GM19239 (cell line): ENCODE data around the gene RAD51AP1.
A peak's percentile ranks its signal among the peaks of the same experiment; 100 is the strongest.

Source experiments
- DNase-seq: peaks from one replicate; pipeline ENCODE4 v3.0.0; 2011; ENCODE audit warnings: low spot score; ENCODE audit not compliant: insufficient read length
- FAIRE-seq: peaks from 2 replicates; lab custom pipeline; 2011; peaks lifted over from hg19 to GRCh38; lab: Jason Lieb, UNC

RAD51AP1 gene

GRCh38 chr12:4540170-4540569, 1.5 kb downstream of the RAD51AP1 start:
- FAIRE-seq (no peak), DNase-seq (no peak)

GRCh38 chr12:4540638-4541037, 1.9 kb downstream of the RAD51AP1 start:
- DNase-seq (no peak), FAIRE-seq (peak; percentile 80)

GRCh38 chr12:4545195-4545594, 6.5 kb downstream of the RAD51AP1 start:
- FAIRE-seq (peak; percentile 18), DNase-seq (no peak)

- FAIRE-seq, result no peak
- DNase-seq, result no peak
These were observed 13.5 kb downstream of the RAD51AP1 start for GRCh38 chr12:4552191-4552590.

- FAIRE-seq (no peak), DNase-seq (no peak)
These were observed 15.3 kb downstream of the RAD51AP1 start for GRCh38 chr12:4553943-4554342.

- DNase-seq (no peak), FAIRE-seq (no peak)
These were observed 17.1 kb downstream of the RAD51AP1 start for GRCh38 chr12:4555804-4556203.

- no peak for DNase-seq
- FAIRE-seq, result no peak
These were observed 18.2 kb downstream of the RAD51AP1 start for GRCh38 chr12:4556735-4557530.

GRCh38 chr12:4557586-4557985, 18.9 kb downstream of the RAD51AP1 start:
- DNase-seq, result no peak
- FAIRE-seq, result no peak

GRCh38 chr12:4558171-4558570, 19.5 kb downstream of the RAD51AP1 start:
- no peak for FAIRE-seq

GRCh38 chr12:4562034-4562657, 23.5 kb downstream of the RAD51AP1 start, which contains the start of gene DYRK4:
Gene DYRK4 (plus strand): TSS chr12:4562208. CDS start chr12:4562246, 38 bp downstream.
- no peak for DNase-seq
- no peak for FAIRE-seq

More at GRCh38 chr12:4558171-4558570, 19.5 kb downstream of the RAD51AP1 start:
- DNase-seq, result no peak

GRCh38 chr12:4563336-4563735, 24.6 kb downstream of the RAD51AP1 start:
- FAIRE-seq, result peak; percentile 49

GRCh38 chr12:4564818-4565217, 26.1 kb downstream of the RAD51AP1 start:
- FAIRE-seq, result peak; percentile 88
- DNase-seq, result peak; percentile 25

More at GRCh38 chr12:4563336-4563735, 24.6 kb downstream of the RAD51AP1 start:
- DNase-seq, result no peak

GRCh38 chr12:4566474-4566873, 27.8 kb downstream of the RAD51AP1 start:
- no peak for FAIRE-seq
- DNase-seq, result no peak

- peak; percentile 95 for FAIRE-seq
- peak; percentile 30 for DNase-seq
These were observed 28.6 kb downstream of the RAD51AP1 start for GRCh38 chr12:4567073-4567881.

GRCh38 chr12:4569261-4569660, 30.6 kb downstream of the RAD51AP1 start:
- DNase-seq (no peak), FAIRE-seq (peak; percentile 4)

- FAIRE-seq (no peak), DNase-seq (no peak)
These were observed 34.0 kb downstream of the RAD51AP1 start for GRCh38 chr12:4572680-4573079.

- FAIRE-seq, result peak; percentile 21
These were observed 40.8 kb downstream of the RAD51AP1 start for GRCh38 chr12:4579305-4580102.

GRCh38 chr12:4580281-4580688, 41.6 kb downstream of the RAD51AP1 start:
- FAIRE-seq (no peak), DNase-seq (no peak)

More at GRCh38 chr12:4579305-4580102, 40.8 kb downstream of the RAD51AP1 start:
- peak; percentile 17 for DNase-seq

- FAIRE-seq (no peak), DNase-seq (no peak)
These were observed 45.6 kb downstream of the RAD51AP1 start for GRCh38 chr12:4584281-4584680.

GRCh38 chr12:4584896-4585295, 46.2 kb downstream of the RAD51AP1 start:
- DNase-seq (no peak), FAIRE-seq (no peak)
